CD4-positive, alpha-beta T cell treated with Interleukin-21 for 1 hour (primary cell): ENCODE results near the gene DOK1.

Experiments
- DNase-seq: peaks from one replicate; pipeline ENCODE4 v3.0.0-alpha.2; 2020

DOK1 gene

GRCh38 chr2:74603282-74604000 lies 48.9 kb downstream of the DOK1 start:
- no peak for DNase-seq

GRCh38 chr2:74606927-74607326 lies 52.4 kb downstream of the DOK1 start:
- DNase-seq = no peak
